Loucy (cell line): ENCODE data around the gene BCL3.

Experiments
- H2AFZ ChIP-seq: fragments of 200-600 bp; sonication (generic); 2 replicates; pipeline ENCODE4 v1.6.0; 2016; ENCODE audit warnings: antibody characterized with exemption, mild to moderate bottlenecking, low read length, moderate library complexity
- H3F3A ChIP-seq: fragments of 200-600 bp; 2 replicates; pipeline ENCODE4 v1.6.0; 2016; ENCODE audit warnings: antibody characterized with exemption, low read depth, mild to moderate bottlenecking
- H3K27me3 ChIP-seq: fragments of 200-600 bp; sonication (generic); 2 replicates; pipeline ENCODE4 v1.6.1; 2014; ENCODE audit warnings: low read length, mild to moderate bottlenecking; ENCODE audit not compliant: insufficient read depth, poor library complexity, severe bottlenecking
- H3K36me3 ChIP-seq: fragments of 200-600 bp; sonication (generic); 2 replicates; pipeline ENCODE4 v1.6.1; 2016; ENCODE audit warnings: low read length; ENCODE audit not compliant: insufficient read depth
- H3K4me1 ChIP-seq: fragments of 200-600 bp; sonication (generic); 2 replicates; pipeline ENCODE4 v1.5.1; 2014; ENCODE audit warnings: low read length, mild to moderate bottlenecking; ENCODE audit not compliant: insufficient read depth, poor library complexity, severe bottlenecking
- H3K4me2 ChIP-seq: fragments of 200-600 bp; sonication (generic); 2 replicates; pipeline ENCODE4 v1.6.0; 2014; ENCODE audit warnings: antibody characterized with exemption, low read length, low read depth, mild to moderate bottlenecking; ENCODE audit not compliant: poor library complexity, severe bottlenecking
- H3K4me3 ChIP-seq: fragments of 200-600 bp; sonication (generic); 2 replicates; pipeline ENCODE4 v1.5.1; 2014; ENCODE audit warnings: low read length, mild to moderate bottlenecking, mixed read lengths; ENCODE audit not compliant: poor library complexity, severe bottlenecking
- H3K79me2 ChIP-seq: fragments of 200-600 bp; sonication (generic); 2 replicates; pipeline ENCODE4 v1.6.1; 2014; ENCODE audit warnings: low read length; ENCODE audit not compliant: insufficient read depth
- H3K9ac ChIP-seq: fragments of 200-600 bp; sonication (generic); 2 replicates; pipeline ENCODE4 v1.6.0; 2014; ENCODE audit warnings: mild to moderate bottlenecking, low read depth, low read length, moderate library complexity; ENCODE audit not compliant: poor library complexity, severe bottlenecking
- H3K9me2 ChIP-seq: fragments of 200-600 bp; sonication (generic); replicated peaks from 2 replicates; pipeline ENCODE4 v1.6.1; 2016; ENCODE audit warnings: low read depth, low read length, mixed read lengths
- H3K9me3 ChIP-seq: fragments of 200-600 bp; sonication (generic); 2 replicates; pipeline ENCODE4 v1.6.1; 2014; ENCODE audit warnings: mild to moderate bottlenecking, antibody characterized with exemption, low read length, low read depth; ENCODE audit not compliant: insufficient read depth
- H4K20me1 ChIP-seq: fragments of 200-600 bp; sonication (generic); 2 replicates; pipeline ENCODE4 v1.6.0; 2014; ENCODE audit warnings: antibody characterized with exemption, low read length, mild to moderate bottlenecking; ENCODE audit not compliant: insufficient read depth, poor library complexity, severe bottlenecking
- EZH2phosphoT487 ChIP-seq: fragments of 200-600 bp; IDR thresholded peaks from 2 replicates; pipeline ENCODE4 v1.6.1; 2018; ENCODE audit warnings: antibody characterized with exemption, mild to moderate bottlenecking, moderate library complexity, borderline replicate concordance
- TF ChIP-seq, protein P1 (sequence below): fragments of 200-600 bp; sonication (generic); conservative IDR thresholded peaks from 2 replicates; pipeline ENCODE4 v1.5.1; 2014; ENCODE audit warnings: mild to moderate bottlenecking, antibody characterized with exemption, low read length

Gene BCL3

DNA sequence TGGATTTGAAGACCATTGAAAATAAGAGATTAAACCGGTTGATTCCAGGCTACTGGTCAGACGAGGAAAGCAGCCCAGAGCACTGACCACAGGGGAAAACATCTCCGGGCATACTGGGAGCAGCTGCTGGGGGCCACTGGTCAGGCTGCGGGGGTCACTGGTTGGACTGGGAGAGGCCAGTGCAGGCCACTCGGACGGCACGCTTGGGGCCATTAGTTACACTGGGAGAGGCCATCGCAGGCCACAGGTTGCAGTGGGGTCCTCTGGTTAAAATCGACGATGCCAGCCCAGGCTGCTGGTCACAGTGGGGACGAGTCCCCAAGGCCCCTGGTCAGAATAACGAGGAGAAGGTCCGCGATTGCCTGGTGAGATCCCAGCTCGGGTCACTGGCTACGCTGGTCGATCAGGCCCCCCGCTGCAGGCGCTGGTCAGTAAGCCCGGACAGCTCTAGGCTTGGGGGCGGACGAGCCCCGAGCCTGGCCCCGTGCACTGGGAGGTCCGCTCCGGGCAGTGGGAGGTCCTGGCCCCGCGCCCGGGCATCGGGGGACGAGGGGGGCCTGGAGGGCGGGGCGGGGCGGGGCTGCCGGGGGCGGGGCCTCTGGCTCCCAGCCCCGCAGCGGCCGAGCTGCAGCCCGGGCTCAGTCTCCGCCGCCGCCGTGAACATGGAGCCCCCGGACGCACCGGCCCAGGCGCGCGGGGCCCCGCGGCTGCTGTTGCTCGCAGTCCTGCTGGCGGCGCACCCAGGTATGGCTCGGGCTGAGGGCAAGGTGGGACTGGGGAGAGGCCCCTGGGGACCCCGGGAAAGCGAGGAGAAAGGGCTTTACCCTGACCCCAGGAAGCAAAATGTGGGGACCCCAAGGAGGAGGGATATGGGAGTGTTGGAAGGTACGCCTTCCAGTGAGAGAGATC lies 60.2 kb downstream of the BCL3 start, which contains the start of gene BCAM:
Gene BCAM, plus strand, starts transcription at position 641 of the 909 bp plus-strand sequence. Its CDS starts 22 bp downstream, at position 663.
- no peak within 1 kb of the TSS for H2AFZ ChIP-seq
- no peak within 1 kb of the TSS for H3K4me3 ChIP-seq
- no peak within 1 kb of the TSS for H3K9ac ChIP-seq

More for the DNA sequence above, 60.2 kb downstream of the BCL3 start, which contains the start of gene BCAM:
- H4K20me1 ChIP-seq: no peaks in the 10 kb centered on the region
- H3K79me2 ChIP-seq: no peaks in the 10 kb centered on the region
- H3K9me3 ChIP-seq: no peaks in the 10 kb centered on the region
- no peaks in the 10 kb centered on the region for H3F3A ChIP-seq
- H3K27me3 ChIP-seq: no peaks in the 10 kb centered on the region
- no peak within 1 kb of the TSS for H3K4me2 ChIP-seq
- H3K36me3 ChIP-seq: no peaks in the 10 kb centered on the region
- TF ChIP-seq EZH2phosphoT487: no peak
- TF ChIP-seq, protein P1, sequence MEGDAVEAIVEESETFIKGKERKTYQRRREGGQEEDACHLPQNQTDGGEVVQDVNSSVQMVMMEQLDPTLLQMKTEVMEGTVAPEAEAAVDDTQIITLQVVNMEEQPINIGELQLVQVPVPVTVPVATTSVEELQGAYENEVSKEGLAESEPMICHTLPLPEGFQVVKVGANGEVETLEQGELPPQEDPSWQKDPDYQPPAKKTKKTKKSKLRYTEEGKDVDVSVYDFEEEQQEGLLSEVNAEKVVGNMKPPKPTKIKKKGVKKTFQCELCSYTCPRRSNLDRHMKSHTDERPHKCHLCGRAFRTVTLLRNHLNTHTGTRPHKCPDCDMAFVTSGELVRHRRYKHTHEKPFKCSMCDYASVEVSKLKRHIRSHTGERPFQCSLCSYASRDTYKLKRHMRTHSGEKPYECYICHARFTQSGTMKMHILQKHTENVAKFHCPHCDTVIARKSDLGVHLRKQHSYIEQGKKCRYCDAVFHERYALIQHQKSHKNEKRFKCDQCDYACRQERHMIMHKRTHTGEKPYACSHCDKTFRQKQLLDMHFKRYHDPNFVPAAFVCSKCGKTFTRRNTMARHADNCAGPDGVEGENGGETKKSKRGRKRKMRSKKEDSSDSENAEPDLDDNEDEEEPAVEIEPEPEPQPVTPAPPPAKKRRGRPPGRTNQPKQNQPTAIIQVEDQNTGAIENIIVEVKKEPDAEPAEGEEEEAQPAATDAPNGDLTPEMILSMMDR: no peak
- no peaks in the 10 kb centered on the region for H3K4me1 ChIP-seq
- H3K9me2 ChIP-seq: no peaks in the 10 kb centered on the region
